ENCODE measurements around the gene PLA2G2F. TPM values are rescaled to one million over a fixed set of nuclear protein-coding genes. Genes with fewer than 3 reads are reported as not detected.
A peak's percentile ranks its signal among the peaks of the same experiment; 100 is the strongest.

The PLA2G2F gene
- total RNA-seq, 6 experiments from 2014 or later = not detected

GRCh38 chr1:20150969-20151368, 11.8 kb downstream of the PLA2G2F start:
- ATAC-seq = no peak
- 62% methylated on average over 3 of the region's 6 CpGs for WGBS (ENCODE audit: insufficient coverage, low coverage, low lambda C conversion rate, missing lambda C conversion rate)
- TF ChIP-seq, protein P1, sequence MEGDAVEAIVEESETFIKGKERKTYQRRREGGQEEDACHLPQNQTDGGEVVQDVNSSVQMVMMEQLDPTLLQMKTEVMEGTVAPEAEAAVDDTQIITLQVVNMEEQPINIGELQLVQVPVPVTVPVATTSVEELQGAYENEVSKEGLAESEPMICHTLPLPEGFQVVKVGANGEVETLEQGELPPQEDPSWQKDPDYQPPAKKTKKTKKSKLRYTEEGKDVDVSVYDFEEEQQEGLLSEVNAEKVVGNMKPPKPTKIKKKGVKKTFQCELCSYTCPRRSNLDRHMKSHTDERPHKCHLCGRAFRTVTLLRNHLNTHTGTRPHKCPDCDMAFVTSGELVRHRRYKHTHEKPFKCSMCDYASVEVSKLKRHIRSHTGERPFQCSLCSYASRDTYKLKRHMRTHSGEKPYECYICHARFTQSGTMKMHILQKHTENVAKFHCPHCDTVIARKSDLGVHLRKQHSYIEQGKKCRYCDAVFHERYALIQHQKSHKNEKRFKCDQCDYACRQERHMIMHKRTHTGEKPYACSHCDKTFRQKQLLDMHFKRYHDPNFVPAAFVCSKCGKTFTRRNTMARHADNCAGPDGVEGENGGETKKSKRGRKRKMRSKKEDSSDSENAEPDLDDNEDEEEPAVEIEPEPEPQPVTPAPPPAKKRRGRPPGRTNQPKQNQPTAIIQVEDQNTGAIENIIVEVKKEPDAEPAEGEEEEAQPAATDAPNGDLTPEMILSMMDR (IDR thresholded peaks at IDR 0.05) = no peak
- TF ChIP-seq POLR2A (IDR thresholded peaks at IDR 0.05) = no peak
- Histone ChIP-seq H3K4me3 (no peak overlapping the region), H3K27ac (no peak overlapping the region), H3K36me3 (no peaks in the 10 kb centered on the region), H3K4me1 (peaks cover 0 to 26% (median 13%) of the 10 kb centered on the region in 4 donors), H3K9me3 (no peaks in the 10 kb centered on the region), H3K27me3 (no peaks in the 10 kb centered on the region)
- intact Hi-C loops (cut with DNase I) = loop anchor here (5.0 kb wide), 2 partner anchors 49 to 234 kb away; no protein-coding TSS in a partner anchor
- peak in 1 of 3 donors; percentile 7 for DNase-seq

GRCh38 chr1:20151906-20152598, 12.9 kb downstream of the PLA2G2F start:
- Histone ChIP-seq H3K36me3 (no peaks in the 10 kb centered on the region), H3K4me1 (peaks cover 0 to 26% (median 13%) of the 10 kb centered on the region in 4 donors), H3K4me3 (peak overlapping the region in 2 of 3 donors; percentile 16 to 28), H3K27ac (peak overlapping the region in 2 of 3 donors; percentile 76 to 79), H3K27me3 (no peaks in the 10 kb centered on the region), H3K9me3 (no peaks in the 10 kb centered on the region)
- TF ChIP-seq POLR2A (IDR thresholded peaks at IDR 0.05) = no peak
- TF ChIP-seq, protein P1 (IDR thresholded peaks at IDR 0.05) = peak; percentile 93 to 98 (median 96)
- DNase-seq (peak; percentile 80 to 87 (median 84)), ATAC-seq (peak; percentile 71 to 78 (median 74))
- intact Hi-C loops (cut with DNase I) = loop anchor here (5.0 kb wide), 2 partner anchors 50 to 235 kb away; no protein-coding TSS in a partner anchor
- 9% methylated on average over 18 of the region's 29 CpGs for WGBS (ENCODE audit: insufficient coverage, low coverage, low lambda C conversion rate, missing lambda C conversion rate)

- DNase-seq = no peak
- H3K4me1 ChIP-seq = peaks cover 0 to 26% (median 13%) of the 10 kb centered on the region in 4 donors
- WGBS (ENCODE audit: insufficient coverage, low coverage, low lambda C conversion rate, missing lambda C conversion rate) = 34% methylated on average over 6 of the region's 7 CpGs
- no peak for ATAC-seq
- no peaks in the 10 kb centered on the region for H3K36me3 ChIP-seq
- H3K27me3 ChIP-seq = no peaks in the 10 kb centered on the region
- H3K9me3 ChIP-seq = no peaks in the 10 kb centered on the region
- no peak for TF ChIP-seq POLR2A (IDR thresholded peaks at IDR 0.05)
- TF ChIP-seq, protein P1 (IDR thresholded peaks at IDR 0.05) = peak in 2 of 4 donors; percentile 10 to 27
- intact Hi-C loops (cut with DNase I) = loop anchor here (5.0 kb wide), 2 partner anchors 50 to 235 kb away; no protein-coding TSS in a partner anchor
- H3K4me3 ChIP-seq = no peak overlapping the region
- H3K27ac ChIP-seq = peak overlapping the region; percentile 54 to 79 (median 76)
Observed at GRCh38 chr1:20152599-20152930, 13.4 kb downstream of the PLA2G2F start.

- peak; percentile 68 to 76 (median 69) for DNase-seq
- Histone ChIP-seq H3K9me3 (no peaks in the 10 kb centered on the region), H3K27ac (peak overlapping the region; percentile 54 to 79 (median 76)), H3K4me1 (peaks cover 0 to 26% (median 13%) of the 10 kb centered on the region in 4 donors), H3K27me3 (no peaks in the 10 kb centered on the region), H3K36me3 (no peaks in the 10 kb centered on the region), H3K4me3 (no peak overlapping the region)
- 15% methylated on average over 6 of the region's 6 CpGs for WGBS (ENCODE audit: insufficient coverage, low coverage, low lambda C conversion rate, missing lambda C conversion rate)
- TF ChIP-seq, protein P1 (IDR thresholded peaks at IDR 0.05) = no peak
- TF ChIP-seq POLR2A (IDR thresholded peaks at IDR 0.05) = no peak
- peak; percentile 57 to 70 (median 66) for ATAC-seq
- intact Hi-C loops (cut with DNase I) = loop anchor here (5.0 kb wide), 2 partner anchors 51 to 236 kb away; no protein-coding TSS in a partner anchor
Observed at GRCh38 chr1:20153000-20153418, 13.9 kb downstream of the PLA2G2F start.

All from right lobe of liver (tissue), 6 donors.